Measurements from ENCODE around the gene MYRIP.

Gene MYRIP

GRCh38 chr3:39781025-39781424 is 28.4 kb upstream of the MYRIP start:
- Histone ChIP-seq H3K4me3 (ENCODE audit: low read depth, low read length) (no peak overlapping the region), H3K36me3 (ENCODE audit: control insufficient read depth, insufficient read depth, low read length) (no peaks in the 10 kb centered on the region), H3K4me1 (no peaks in the 10 kb centered on the region), H3K9me3 (ENCODE audit: control insufficient read depth, low read length) (no peaks in the 10 kb centered on the region), H3K9ac (no peak overlapping the region), H3K27ac (no peak overlapping the region), H3K79me2 (no peaks in the 10 kb centered on the region), H3K4me2 (ENCODE audit: low read length) (no peak overlapping the region), H2AFZ (no peak overlapping the region), H3K27me3 (ENCODE audit: control insufficient read depth, insufficient read depth, low read length) (no peaks in the 10 kb centered on the region)
- TF ChIP-seq CTCF (IDR thresholded peaks at IDR 0.05): no peak

GRCh38 chr3:39781632-39782031 is 27.8 kb upstream of the MYRIP start:
- H3K9ac ChIP-seq: no peak overlapping the region
- no peak overlapping the region for H3K27ac ChIP-seq
- H2AFZ ChIP-seq: no peak overlapping the region

GRCh38 chr3:39783680-39784079 is 25.7 kb upstream of the MYRIP start:
- Histone ChIP-seq H3K27me3 (ENCODE audit: control insufficient read depth, insufficient read depth, low read length) (no peaks in the 10 kb centered on the region), H3K27ac (no peak overlapping the region)
- no peak for TF ChIP-seq CTCF (IDR thresholded peaks at IDR 0.05)

More at GRCh38 chr3:39781632-39782031, 27.8 kb upstream of the MYRIP start:
- Histone ChIP-seq H3K36me3 (ENCODE audit: control insufficient read depth, insufficient read depth, low read length) (no peaks in the 10 kb centered on the region), H3K79me2 (no peaks in the 10 kb centered on the region), H3K9me3 (ENCODE audit: control insufficient read depth, low read length) (no peaks in the 10 kb centered on the region), H3K4me1 (no peaks in the 10 kb centered on the region), H3K4me2 (ENCODE audit: low read length) (no peak overlapping the region), H3K4me3 (ENCODE audit: low read depth, low read length) (no peak overlapping the region), H3K27me3 (ENCODE audit: control insufficient read depth, insufficient read depth, low read length) (no peaks in the 10 kb centered on the region)
- no peak for TF ChIP-seq CTCF (IDR thresholded peaks at IDR 0.05)

DNA sequence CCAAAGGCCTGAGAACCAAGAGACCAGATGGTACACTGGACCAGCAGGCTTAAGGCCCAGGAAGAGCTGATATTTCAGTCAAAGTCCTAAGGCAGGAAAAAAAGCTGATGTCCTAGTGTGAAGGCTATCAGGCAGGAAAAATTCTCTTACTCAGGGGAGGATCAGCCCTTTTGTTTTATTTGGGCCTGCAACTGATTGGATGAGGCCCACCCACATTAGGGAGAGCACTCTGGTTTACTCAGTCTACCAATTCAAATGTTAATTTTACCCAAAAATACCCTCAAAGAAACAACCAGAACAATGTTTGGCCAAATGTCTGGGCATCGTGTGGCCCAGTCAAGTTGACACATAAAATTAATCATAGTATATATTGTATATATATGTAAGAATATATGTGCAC is 24.5 kb upstream of the MYRIP start:
- Histone ChIP-seq H3K4me3 (ENCODE audit: low read depth, low read length) (no peak overlapping the region), H3K4me1 (no peaks in the 10 kb centered on the region), H3K36me3 (ENCODE audit: control insufficient read depth, insufficient read depth, low read length) (no peaks in the 10 kb centered on the region), H3K4me2 (ENCODE audit: low read length) (no peak overlapping the region), H3K27ac (no peak overlapping the region), H3K79me2 (no peaks in the 10 kb centered on the region), H3K9me3 (ENCODE audit: control insufficient read depth, low read length) (no peaks in the 10 kb centered on the region), H3K9ac (no peak overlapping the region), H2AFZ (no peak overlapping the region), H3K27me3 (ENCODE audit: control insufficient read depth, insufficient read depth, low read length) (no peaks in the 10 kb centered on the region)
- TF ChIP-seq CTCF (IDR thresholded peaks at IDR 0.05): no peak

More at GRCh38 chr3:39783680-39784079, 25.7 kb upstream of the MYRIP start:
- Histone ChIP-seq H3K4me3 (ENCODE audit: low read depth, low read length) (no peak overlapping the region), H3K4me1 (no peaks in the 10 kb centered on the region), H3K4me2 (ENCODE audit: low read length) (no peak overlapping the region), H3K36me3 (ENCODE audit: control insufficient read depth, insufficient read depth, low read length) (no peaks in the 10 kb centered on the region), H2AFZ (no peak overlapping the region), H3K79me2 (no peaks in the 10 kb centered on the region), H3K9me3 (ENCODE audit: control insufficient read depth, low read length) (no peaks in the 10 kb centered on the region), H3K9ac (no peak overlapping the region)

DNA sequence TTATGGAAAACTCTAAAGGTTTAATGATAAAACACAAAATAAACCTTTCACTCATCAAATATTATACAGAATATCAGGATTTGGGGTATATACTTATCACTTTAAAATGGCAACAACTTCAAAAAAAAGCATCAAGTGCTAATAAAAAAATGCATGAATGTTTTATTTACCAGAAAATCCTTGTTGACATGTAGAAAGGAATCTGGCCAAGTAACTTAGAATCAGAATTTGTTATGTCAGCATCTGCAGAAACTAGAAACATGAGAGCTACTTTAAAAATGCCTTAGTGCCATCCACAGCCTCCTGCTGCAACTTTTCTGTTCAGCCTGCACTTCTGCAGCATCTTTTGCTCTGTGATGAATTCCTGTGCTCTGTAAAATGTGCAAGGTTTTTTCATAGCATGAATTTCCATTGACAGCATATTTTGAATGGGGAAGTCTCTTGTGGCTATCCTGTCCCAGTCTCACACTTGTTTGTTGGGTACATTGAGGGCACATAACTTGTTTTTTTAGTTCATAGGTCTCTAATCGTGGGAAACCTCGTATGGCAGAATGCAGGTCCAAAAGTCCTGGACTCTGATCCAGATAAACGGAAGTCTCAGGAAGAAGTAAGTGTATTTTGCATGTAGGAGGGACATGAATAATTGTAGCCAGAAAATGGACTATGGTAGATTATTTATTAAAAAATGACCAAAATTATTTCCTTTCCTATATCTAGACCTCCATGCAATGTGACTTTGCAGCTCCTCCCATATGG is 21.1 kb upstream of the MYRIP start:
- Histone ChIP-seq H3K4me1 (no peaks in the 10 kb centered on the region), H3K4me2 (ENCODE audit: low read length) (no peak overlapping the region), H3K79me2 (no peaks in the 10 kb centered on the region), H3K4me3 (ENCODE audit: low read depth, low read length) (no peak overlapping the region), H2AFZ (no peak overlapping the region), H3K27ac (no peak overlapping the region), H3K27me3 (ENCODE audit: control insufficient read depth, insufficient read depth, low read length) (no peaks in the 10 kb centered on the region), H3K9me3 (ENCODE audit: control insufficient read depth, low read length) (no peaks in the 10 kb centered on the region), H3K36me3 (ENCODE audit: control insufficient read depth, insufficient read depth, low read length) (no peaks in the 10 kb centered on the region), H3K9ac (no peak overlapping the region)
- TF ChIP-seq CTCF (IDR thresholded peaks at IDR 0.05): no peak
